Stimulated activated CD4-positive, alpha-beta T cell treated with anti-CD3 and anti-CD28 coated beads, Interleukin-12 subunit alpha, Interleukin-12 subunit beta, amount 100 ng/mL, for 4 hours (primary cell): Measurements from ENCODE around the gene PFDN1.
"Not testable (repeated sequence)": the region's sequence is repeated elsewhere in the genome, so short reads cannot be mapped to it uniquely, and the experiment has no call there.

Experiments
- DNase-seq: peaks from one replicate; pipeline ENCODE4 v3.0.0-alpha.2; 2020

The PFDN1 gene

DNA sequence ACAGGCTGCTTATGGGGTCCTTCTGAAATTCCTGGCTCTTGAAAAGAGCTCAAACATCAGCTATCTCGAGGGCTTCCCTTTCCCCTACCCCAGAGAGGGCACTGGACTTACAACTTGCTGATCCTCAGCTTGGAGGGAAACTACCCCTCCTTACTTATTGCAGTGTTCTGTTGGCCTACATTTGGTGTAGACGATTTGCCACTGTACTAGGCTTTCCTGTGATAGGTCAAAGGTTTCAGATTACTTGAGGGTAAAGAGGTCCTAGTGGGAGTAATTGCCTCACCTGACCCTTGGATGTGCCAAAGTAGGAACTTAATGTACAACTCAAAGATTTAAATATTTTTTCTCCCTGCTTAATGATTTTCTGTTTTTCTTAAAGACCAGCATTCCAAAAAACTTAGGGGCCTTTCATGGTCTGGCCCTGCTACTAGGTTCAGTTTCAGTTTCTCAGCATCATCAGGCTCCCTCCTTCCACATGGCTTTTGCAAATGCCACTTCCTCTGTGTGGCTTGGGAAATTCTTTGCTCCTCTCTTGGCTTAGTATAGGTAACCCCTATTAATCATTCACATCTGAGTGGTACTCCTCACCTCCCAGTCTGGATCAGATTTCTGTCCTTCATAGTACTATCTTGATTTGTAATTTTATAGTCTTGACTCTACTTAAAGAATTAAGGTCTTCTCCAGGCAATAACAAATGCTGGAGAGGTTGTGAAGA is 95.5 kb downstream of the PFDN1 start:
- DNase-seq = no peak

GRCh38 chr5:140205952-140206351 is 96.9 kb downstream of the PFDN1 start:
- no peak for DNase-seq

DNA sequence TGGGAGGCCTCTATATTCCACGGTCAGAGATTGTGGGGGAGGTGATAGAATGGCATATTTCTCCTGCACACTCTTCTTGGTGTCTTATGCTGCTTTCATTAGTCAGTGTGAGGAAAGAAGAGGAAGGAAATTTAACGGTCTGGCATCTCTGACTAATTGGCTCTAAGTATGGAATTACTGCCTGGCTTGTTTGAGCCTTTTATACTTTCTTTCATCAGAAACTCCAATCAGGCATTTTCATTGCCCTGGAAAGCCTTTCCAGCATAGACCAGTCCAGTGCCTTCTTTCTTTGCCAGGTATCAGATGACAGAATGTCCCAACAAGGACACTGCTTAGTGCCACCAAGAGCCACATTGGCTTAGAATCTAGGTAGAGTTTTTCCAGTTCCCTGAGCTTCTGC is 97.7 kb downstream of the PFDN1 start:
- DNase-seq = no peak

DNA sequence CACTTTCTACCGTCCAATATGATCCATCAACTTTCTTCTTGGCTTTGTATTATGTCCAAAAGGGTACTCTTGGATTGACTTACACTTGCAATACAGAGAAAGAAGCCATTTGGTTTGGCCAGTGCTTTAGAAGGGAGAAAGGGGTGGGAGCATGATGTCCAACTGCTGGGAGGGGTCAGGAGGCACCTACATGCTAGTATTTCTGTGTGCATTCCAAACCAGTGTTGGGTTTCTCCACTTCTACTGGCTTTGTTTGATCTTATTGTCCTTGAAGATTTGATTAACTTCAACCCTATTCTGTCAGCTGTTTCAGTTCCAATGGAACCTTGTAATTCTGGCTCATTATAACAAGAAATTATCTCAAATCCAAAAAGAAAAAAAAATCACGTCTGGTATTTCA is 100.3 kb downstream of the PFDN1 start:
- DNase-seq = no peak

DNA sequence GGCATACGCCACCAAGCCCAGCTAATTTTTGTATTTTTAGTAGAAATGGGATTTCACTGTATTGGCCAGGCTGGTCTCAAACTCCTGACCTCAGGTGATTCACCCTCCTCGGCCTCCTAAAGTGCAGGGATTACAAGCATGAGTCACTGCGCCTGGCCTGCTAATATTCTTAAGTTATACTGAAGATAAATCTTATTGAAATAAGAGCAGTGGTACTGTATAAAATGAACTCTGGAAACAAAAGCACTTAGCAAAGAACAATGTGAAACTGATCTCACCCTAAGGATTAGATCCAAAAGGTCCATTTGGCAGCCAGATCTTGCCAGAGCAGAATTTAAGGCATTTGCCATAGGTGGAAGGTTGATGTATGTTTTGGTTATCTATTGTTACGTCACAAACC is 100.8 kb downstream of the PFDN1 start:
- no peak for DNase-seq

GRCh38 chr5:140198915-140199314 is 104.0 kb downstream of the PFDN1 start:
- DNase-seq = not testable (repeated sequence)

GRCh38 chr5:140197023-140197422 is 105.9 kb downstream of the PFDN1 start:
- DNase-seq = no peak

- DNase-seq = no peak
Measured at GRCh38 chr5:140196115-140196814, 106.6 kb downstream of the PFDN1 start.
